ENCODE results near the gene SYT8.

Gene SYT8

DNA sequence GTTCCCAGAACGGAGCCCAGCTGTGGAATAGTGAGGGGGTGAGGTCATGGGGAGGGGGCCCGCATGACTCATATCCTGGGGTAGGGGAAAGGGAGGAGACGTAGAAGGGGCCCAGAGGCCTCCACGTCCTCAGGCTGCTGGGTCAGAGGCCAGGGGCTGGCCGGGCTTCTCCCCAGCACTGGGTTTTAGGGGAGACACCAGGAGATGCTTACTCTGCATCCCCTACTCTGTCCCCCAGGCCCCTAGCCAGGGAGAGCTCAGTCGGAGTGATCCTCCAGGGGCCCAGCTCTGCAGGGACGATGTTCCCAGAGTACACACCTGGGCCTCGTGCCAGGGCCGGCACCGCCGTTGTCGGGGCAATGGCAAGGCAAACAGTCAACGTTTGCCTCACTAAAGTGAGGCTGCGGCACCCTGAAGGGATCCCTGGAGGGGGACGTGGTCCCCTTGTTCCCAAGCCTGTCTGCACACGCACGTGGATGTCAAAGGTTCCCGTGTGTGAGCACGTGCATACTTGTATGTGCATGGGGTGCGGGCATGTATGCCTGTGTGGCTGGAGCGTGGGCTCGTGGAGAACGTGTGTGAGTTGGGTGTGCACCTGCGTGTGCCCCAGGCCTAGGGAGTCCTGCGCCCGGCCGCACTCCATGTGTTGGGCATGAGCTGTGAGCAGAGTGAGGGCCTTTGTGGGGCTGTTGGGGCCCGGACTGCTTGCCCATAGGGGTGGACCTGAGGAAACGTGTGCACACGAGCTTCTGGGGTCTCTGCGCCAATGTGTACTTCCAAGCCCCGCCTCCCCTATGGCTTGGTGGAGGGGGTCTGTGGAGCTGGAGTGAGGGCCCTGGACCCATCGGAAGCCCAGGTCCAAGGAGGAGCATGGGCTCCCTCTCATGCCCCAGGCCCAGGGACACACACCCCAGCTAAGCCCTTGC is 42.7 kb downstream of the SYT8 start:
- H3K36me3 ChIP-seq (ENCODE audit: control insufficient read depth, insufficient read depth, low read length) = no peaks in the 10 kb centered on the region
- no peak overlapping the region for H3K4me3 ChIP-seq (ENCODE audit: low read length)
- no peaks in the 10 kb centered on the region for H3K27me3 ChIP-seq (ENCODE audit: control insufficient read depth, insufficient read depth, low read length)
- H3K9ac ChIP-seq (ENCODE audit: low read length) = no peak overlapping the region
- H3K4me1 ChIP-seq (ENCODE audit: control insufficient read depth, insufficient read depth, low read length) = peaks cover 15% of the 10 kb centered on the region
- no peaks in the 10 kb centered on the region for H3K9me3 ChIP-seq (ENCODE audit: control insufficient read depth, low read length)

DNA sequence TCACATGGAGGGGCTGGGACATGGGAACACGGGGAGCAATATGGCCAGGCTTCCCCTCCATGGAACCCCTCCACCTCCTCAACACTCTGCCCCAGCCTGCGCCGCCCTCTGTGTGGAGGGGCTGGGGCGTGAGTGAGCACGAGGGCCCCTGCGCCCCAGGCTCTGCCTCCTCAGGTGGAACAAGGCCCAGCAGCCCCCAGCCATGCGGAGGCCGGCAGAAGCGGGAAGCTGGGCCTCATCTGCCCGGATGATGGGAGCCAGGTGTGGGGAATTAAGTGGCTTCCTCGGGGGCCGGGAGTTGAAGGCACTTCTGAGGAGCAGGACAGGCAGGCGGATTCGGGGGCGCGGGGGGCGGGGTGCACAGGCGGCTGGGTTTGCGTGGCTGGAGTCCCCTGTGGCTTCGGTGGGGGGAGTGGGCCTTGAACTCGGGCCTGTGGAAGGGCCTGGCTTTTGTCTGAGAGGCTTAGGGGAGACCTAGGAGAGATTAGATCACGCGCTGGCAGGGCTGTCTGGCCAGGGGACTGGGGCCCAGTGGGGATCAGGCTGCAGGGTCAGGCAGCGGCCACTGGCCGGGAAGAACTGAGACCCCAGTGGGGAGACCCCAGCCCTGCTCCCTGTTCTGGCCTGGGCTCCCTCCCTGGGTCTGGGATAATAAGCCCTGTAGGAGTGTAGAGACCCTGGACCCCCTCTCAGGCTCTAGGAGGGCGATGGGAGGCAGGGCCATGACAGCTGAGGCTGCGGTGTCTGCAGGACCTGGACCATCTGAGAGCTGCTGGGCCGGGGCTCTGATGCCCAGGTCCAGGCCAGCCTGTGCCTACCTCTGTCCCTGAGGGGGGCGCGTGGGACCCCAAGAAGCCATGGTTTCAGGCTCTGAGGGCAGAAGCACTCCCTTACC is 43.6 kb downstream of the SYT8 start:
- no peak overlapping the region for H3K9ac ChIP-seq (ENCODE audit: low read length)
- no peaks in the 10 kb centered on the region for H3K36me3 ChIP-seq (ENCODE audit: control insufficient read depth, insufficient read depth, low read length)
- no peak overlapping the region for H3K4me3 ChIP-seq (ENCODE audit: low read length)
- no peaks in the 10 kb centered on the region for H3K27me3 ChIP-seq (ENCODE audit: control insufficient read depth, insufficient read depth, low read length)
- no peaks in the 10 kb centered on the region for H3K9me3 ChIP-seq (ENCODE audit: control insufficient read depth, low read length)
- H3K4me1 ChIP-seq (ENCODE audit: control insufficient read depth, insufficient read depth, low read length) = peaks cover 15% of the 10 kb centered on the region

DNA sequence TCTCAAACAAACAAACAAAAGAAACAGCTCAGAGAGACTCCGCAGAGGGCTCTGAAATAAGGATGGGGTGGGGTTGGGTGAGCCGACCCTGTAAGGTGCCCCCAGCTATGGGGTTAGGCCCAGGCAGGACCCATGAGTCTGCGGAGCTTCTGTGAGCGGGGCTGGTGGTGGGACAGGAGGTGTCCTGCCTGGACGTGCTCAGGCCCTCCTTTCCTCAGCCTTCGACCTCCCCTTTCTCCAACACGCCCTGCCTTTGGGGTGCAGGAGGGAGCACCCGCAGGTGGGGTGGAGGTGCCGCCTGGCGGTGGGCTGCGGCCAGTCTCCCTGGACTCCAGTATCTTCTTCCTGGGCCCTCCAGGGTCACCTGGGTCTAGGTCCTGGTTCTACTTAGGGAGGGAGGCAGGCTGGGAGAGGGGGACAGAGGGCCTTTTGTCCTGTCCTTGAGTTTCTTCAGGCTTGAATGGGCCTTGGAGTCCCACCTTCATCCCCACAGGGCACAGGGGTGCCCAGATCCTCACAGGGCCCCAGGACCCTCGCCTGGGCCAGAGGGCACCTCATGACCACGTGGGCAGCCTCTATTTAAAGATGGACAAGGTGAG is 44.7 kb downstream of the SYT8 start:
- Histone ChIP-seq H3K27me3 (ENCODE audit: control insufficient read depth, insufficient read depth, low read length) (no peaks in the 10 kb centered on the region), H3K9ac (ENCODE audit: low read length) (no peak overlapping the region), H3K4me3 (ENCODE audit: low read length) (no peak overlapping the region), H3K9me3 (ENCODE audit: control insufficient read depth, low read length) (no peaks in the 10 kb centered on the region), H3K4me1 (ENCODE audit: control insufficient read depth, insufficient read depth, low read length) (peaks cover 15% of the 10 kb centered on the region), H3K36me3 (ENCODE audit: control insufficient read depth, insufficient read depth, low read length) (no peaks in the 10 kb centered on the region)

- no peaks in the 10 kb centered on the region for H3K36me3 ChIP-seq (ENCODE audit: control insufficient read depth, insufficient read depth, low read length)
- peaks cover 15% of the 10 kb centered on the region for H3K4me1 ChIP-seq (ENCODE audit: control insufficient read depth, insufficient read depth, low read length)
- H3K4me3 ChIP-seq (ENCODE audit: low read length) = no peak overlapping the region
- H3K27me3 ChIP-seq (ENCODE audit: control insufficient read depth, insufficient read depth, low read length) = no peaks in the 10 kb centered on the region
- no peaks in the 10 kb centered on the region for H3K9me3 ChIP-seq (ENCODE audit: control insufficient read depth, low read length)
- peak overlapping the region; percentile 25 for H3K9ac ChIP-seq (ENCODE audit: low read length)
Measured at GRCh38 chr11:1879941-1880720, 45.3 kb downstream of the SYT8 start.

- Histone ChIP-seq H3K4me3 (ENCODE audit: low read length) (no peak overlapping the region), H3K36me3 (ENCODE audit: control insufficient read depth, insufficient read depth, low read length) (no peaks in the 10 kb centered on the region), H3K4me1 (ENCODE audit: control insufficient read depth, insufficient read depth, low read length) (peaks cover 15% of the 10 kb centered on the region), H3K9ac (ENCODE audit: low read length) (peak overlapping the region; percentile 25), H3K9me3 (ENCODE audit: control insufficient read depth, low read length) (no peaks in the 10 kb centered on the region), H3K27me3 (ENCODE audit: control insufficient read depth, insufficient read depth, low read length) (no peaks in the 10 kb centered on the region)
Measured at GRCh38 chr11:1880746-1881441, 46.1 kb downstream of the SYT8 start.

GRCh38 chr11:1881442-1882264 is 46.9 kb downstream of the SYT8 start:
- Histone ChIP-seq H3K4me1 (ENCODE audit: control insufficient read depth, insufficient read depth, low read length) (peaks cover 13% of the 10 kb centered on the region), H3K4me3 (ENCODE audit: low read length) (no peak overlapping the region), H3K9me3 (ENCODE audit: control insufficient read depth, low read length) (no peaks in the 10 kb centered on the region), H3K27me3 (ENCODE audit: control insufficient read depth, insufficient read depth, low read length) (no peaks in the 10 kb centered on the region), H3K36me3 (ENCODE audit: control insufficient read depth, insufficient read depth, low read length) (no peaks in the 10 kb centered on the region), H3K9ac (ENCODE audit: low read length) (no peak overlapping the region)

DNA sequence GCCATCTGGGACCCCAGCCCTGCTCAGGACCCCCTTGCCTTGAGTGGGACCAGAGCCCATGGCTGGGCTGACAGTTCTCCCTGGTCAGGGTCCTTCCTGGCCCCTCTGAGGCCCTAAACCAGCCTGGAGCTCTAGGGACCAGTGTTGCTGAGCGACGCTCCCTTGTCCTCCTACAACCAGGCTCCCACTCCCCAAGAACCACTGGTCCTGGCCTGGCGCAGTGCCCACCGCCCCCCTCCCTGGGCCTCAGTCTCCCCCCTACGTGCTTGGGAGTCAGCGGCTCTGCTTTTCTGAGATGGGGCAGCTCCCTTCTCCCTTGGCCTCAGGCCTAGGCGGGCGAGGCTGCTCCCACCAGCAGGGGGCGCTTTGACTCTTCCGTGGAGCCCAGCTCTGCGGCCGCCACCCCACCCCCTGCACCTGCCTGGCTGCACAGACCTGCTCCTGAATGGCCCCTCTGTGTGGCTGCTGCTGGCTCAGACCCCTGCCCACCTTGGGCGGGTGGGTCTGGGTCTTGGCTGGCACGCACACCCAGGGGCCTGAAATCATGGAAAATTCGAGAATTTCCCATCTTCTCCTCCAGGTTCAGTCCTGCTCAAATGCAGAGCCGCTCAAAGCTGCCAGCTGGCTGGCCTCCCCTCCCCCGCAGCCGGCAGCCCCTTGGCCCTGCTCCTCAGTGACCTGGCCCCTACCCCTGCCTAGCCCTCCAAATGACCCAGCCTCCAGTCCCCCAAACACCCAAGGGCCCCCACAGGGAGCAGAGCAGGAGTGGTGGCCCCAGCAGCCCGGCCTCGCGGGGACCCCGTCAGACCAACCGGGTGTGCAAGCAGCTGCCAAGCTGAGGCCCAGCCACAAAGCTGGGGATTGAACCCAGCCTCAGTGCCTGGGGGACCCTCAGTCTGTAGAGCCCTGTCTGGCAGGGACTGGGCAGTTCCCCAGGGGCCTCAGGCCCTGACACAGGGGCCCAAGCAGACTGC is 47.8 kb downstream of the SYT8 start:
- Histone ChIP-seq H3K4me1 (ENCODE audit: control insufficient read depth, insufficient read depth, low read length) (peaks cover 7% of the 10 kb centered on the region), H3K4me3 (ENCODE audit: low read length) (no peak overlapping the region), H3K9me3 (ENCODE audit: control insufficient read depth, low read length) (no peaks in the 10 kb centered on the region), H3K36me3 (ENCODE audit: control insufficient read depth, insufficient read depth, low read length) (no peaks in the 10 kb centered on the region), H3K9ac (ENCODE audit: low read length) (no peak overlapping the region), H3K27me3 (ENCODE audit: control insufficient read depth, insufficient read depth, low read length) (peaks cover 2% of the 10 kb centered on the region)

DNA sequence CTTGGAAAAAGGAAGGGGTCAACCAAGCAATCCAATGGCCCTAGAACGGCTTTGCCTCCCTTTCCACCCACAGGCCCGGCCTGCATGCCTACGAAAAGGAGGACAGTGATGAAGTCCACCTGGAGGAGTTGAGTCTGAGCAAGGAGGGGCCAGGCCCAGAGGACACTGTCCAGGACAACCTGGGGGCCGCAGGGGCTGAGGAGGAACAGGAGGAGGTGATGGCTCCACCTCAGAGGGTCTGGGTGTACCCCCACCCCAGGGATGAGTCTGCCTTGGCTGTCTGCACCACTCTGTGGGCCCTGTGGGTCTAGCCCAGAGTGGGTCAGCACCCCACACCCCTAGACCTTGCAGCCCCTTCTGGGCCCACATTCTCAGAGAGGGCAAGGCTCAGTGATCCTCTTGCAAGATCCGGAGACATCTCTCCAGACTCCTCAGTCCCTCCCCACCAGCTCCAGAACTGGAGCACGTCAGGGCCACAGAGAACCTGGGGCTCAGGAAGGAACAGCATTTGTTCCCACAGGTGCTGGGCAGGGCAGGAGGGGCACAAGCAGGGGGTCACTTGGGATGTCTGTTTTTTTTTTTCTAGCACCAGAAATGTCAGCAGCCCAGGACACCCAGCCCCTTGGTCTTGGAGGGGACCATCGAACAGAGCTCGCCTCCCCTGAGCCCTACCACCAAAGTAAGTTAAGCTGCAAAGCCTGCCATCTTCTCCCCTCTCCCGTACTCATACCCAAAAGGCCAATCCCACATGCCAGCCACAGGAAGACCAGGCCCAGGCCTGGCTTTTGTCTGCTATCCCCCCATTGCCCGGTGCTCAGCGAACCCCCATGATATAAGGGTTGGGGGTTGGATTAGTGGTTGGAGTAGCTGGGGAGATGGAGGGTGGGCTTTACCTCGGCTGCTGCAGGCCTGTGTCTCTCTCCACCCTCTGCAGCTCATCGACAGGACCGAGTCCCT is 48.8 kb downstream of the SYT8 start:
- Histone ChIP-seq H3K36me3 (ENCODE audit: control insufficient read depth, insufficient read depth, low read length) (no peaks in the 10 kb centered on the region), H3K4me3 (ENCODE audit: low read length) (no peak overlapping the region), H3K9me3 (ENCODE audit: control insufficient read depth, low read length) (no peaks in the 10 kb centered on the region), H3K27me3 (ENCODE audit: control insufficient read depth, insufficient read depth, low read length) (peaks cover 4% of the 10 kb centered on the region), H3K4me1 (ENCODE audit: control insufficient read depth, insufficient read depth, low read length) (peaks cover 6% of the 10 kb centered on the region), H3K9ac (ENCODE audit: low read length) (no peak overlapping the region)

- no peak overlapping the region for H3K4me3 ChIP-seq (ENCODE audit: low read length)
Measured at GRCh38 chr11:1884303-1884700, 49.5 kb downstream of the SYT8 start.

More at GRCh38 chr11:1884303-1884700, 49.5 kb downstream of the SYT8 start:
- peaks cover 4% of the 10 kb centered on the region for H3K27me3 ChIP-seq (ENCODE audit: control insufficient read depth, insufficient read depth, low read length)
- no peak overlapping the region for H3K9ac ChIP-seq (ENCODE audit: low read length)
- peaks cover 10% of the 10 kb centered on the region for H3K4me1 ChIP-seq (ENCODE audit: control insufficient read depth, insufficient read depth, low read length)
- no peaks in the 10 kb centered on the region for H3K36me3 ChIP-seq (ENCODE audit: control insufficient read depth, insufficient read depth, low read length)
- no peaks in the 10 kb centered on the region for H3K9me3 ChIP-seq (ENCODE audit: control insufficient read depth, low read length)

Measured in mucosa of stomach (tissue), 1 donor.